ENCODE measurements around the gene NEK4.

Gene NEK4

GRCh38 chr3:52792961-52793695 lies 22.4 kb upstream of the NEK4 start:
- DNase-seq (ENCODE audit: low spot score) = no peak

- DNase-seq (ENCODE audit: low spot score) = no peak
Observed at GRCh38 chr3:52792413-52792812, 21.7 kb upstream of the NEK4 start.

GRCh38 chr3:52791928-52792327 lies 21.2 kb upstream of the NEK4 start:
- no peak for DNase-seq (ENCODE audit: low spot score)

GRCh38 chr3:52791366-52791765 lies 20.6 kb upstream of the NEK4 start:
- DNase-seq (ENCODE audit: low spot score) = no peak

GRCh38 chr3:52790741-52791140 lies 20.0 kb upstream of the NEK4 start:
- no peak for DNase-seq (ENCODE audit: low spot score)

- DNase-seq (ENCODE audit: low spot score) = no peak
Observed at GRCh38 chr3:52790337-52790736, 19.6 kb upstream of the NEK4 start.

GRCh38 chr3:52789746-52790040 lies 19.0 kb upstream of the NEK4 start:
- no peak for DNase-seq (ENCODE audit: low spot score)

GRCh38 chr3:52788890-52789745 lies 18.4 kb upstream of the NEK4 start:
- no peak for DNase-seq (ENCODE audit: low spot score)

- no peak for DNase-seq (ENCODE audit: low spot score)
Observed at GRCh38 chr3:52787672-52788625, 17.2 kb upstream of the NEK4 start.

- no peak for DNase-seq (ENCODE audit: low spot score)
Observed at GRCh38 chr3:52787246-52787645, 16.5 kb upstream of the NEK4 start.

GRCh38 chr3:52786330-52787215 lies 15.8 kb upstream of the NEK4 start:
- DNase-seq (ENCODE audit: low spot score) = no peak

- no peak for DNase-seq (ENCODE audit: low spot score)
Observed at GRCh38 chr3:52784931-52785590, 14.3 kb upstream of the NEK4 start.

GRCh38 chr3:52784021-52784621 lies 13.4 kb upstream of the NEK4 start:
- no peak for DNase-seq (ENCODE audit: low spot score)

GRCh38 chr3:52783211-52783555 lies 12.4 kb upstream of the NEK4 start:
- DNase-seq (ENCODE audit: low spot score) = no peak

GRCh38 chr3:52782412-52783210 lies 11.9 kb upstream of the NEK4 start:
- no peak for DNase-seq (ENCODE audit: low spot score)

GRCh38 chr3:52781741-52782140 lies 11.0 kb upstream of the NEK4 start:
- no peak for DNase-seq (ENCODE audit: low spot score)

- DNase-seq (ENCODE audit: low spot score) = no peak
Observed at GRCh38 chr3:52779837-52780585, 9.3 kb upstream of the NEK4 start.

- DNase-seq (ENCODE audit: low spot score) = no peak
Observed at GRCh38 chr3:52779011-52779836, 8.5 kb upstream of the NEK4 start.
